Measurements from ENCODE around the gene TMEM242.

Gene TMEM242

GRCh38 chr6:157283330-157283898 is 39.9 kb downstream of the TMEM242 start:
- no peak for TF ChIP-seq ZC3H10 (CRISPR knock-in tag; IDR thresholded peaks at IDR 0.05)
- TF ChIP-seq PPARA (CRISPR knock-in tag; IDR thresholded peaks at IDR 0.05; ENCODE audit: borderline replicate concordance): no peak
- TF ChIP-seq CREB5 (CRISPR knock-in tag; IDR thresholded peaks at IDR 0.05; ENCODE audit: low read depth): no peak
- TF ChIP-seq GLIS3 (CRISPR knock-in tag; IDR thresholded peaks at IDR 0.05): no peak
- no peak for TF ChIP-seq POU6F1 (CRISPR knock-in tag; IDR thresholded peaks at IDR 0.05; ENCODE audit: borderline replicate concordance, low read depth)
- TF ChIP-seq OSR1 (CRISPR knock-in tag; IDR thresholded peaks at IDR 0.05): no peak
- no peak for TF ChIP-seq ESRRG (CRISPR knock-in tag; IDR thresholded peaks at IDR 0.05)
- TF ChIP-seq ZNF565 (CRISPR knock-in tag; conservative IDR thresholded peaks at IDR 0.05; ENCODE audit: low read depth): no peak
- TF ChIP-seq ZFP3 (CRISPR knock-in tag; IDR thresholded peaks at IDR 0.05): no peak
- TF ChIP-seq CSDC2 (CRISPR knock-in tag; IDR thresholded peaks at IDR 0.05): no peak
- no peak for TF ChIP-seq TSHZ2 (CRISPR knock-in tag; IDR thresholded peaks at IDR 0.05)
- no peak for TF ChIP-seq SNAI2 (CRISPR knock-in tag; IDR thresholded peaks at IDR 0.05)
- TF ChIP-seq ZNF70 (CRISPR knock-in tag; IDR thresholded peaks at IDR 0.05): no peak
- no peak for TF ChIP-seq ZNF8 (CRISPR knock-in tag; IDR thresholded peaks at IDR 0.05)
- no peak for TF ChIP-seq ISL1 (CRISPR knock-in tag; IDR thresholded peaks at IDR 0.05)
- ATAC-seq: no peak

GRCh38 chr6:157282284-157282683 is 41.0 kb downstream of the TMEM242 start:
- ATAC-seq: no peak
- TF ChIP-seq TSHZ2 (CRISPR knock-in tag; IDR thresholded peaks at IDR 0.05) (no peak), ZFP30 (CRISPR knock-in tag; IDR thresholded peaks at IDR 0.05) (no peak), GLIS3 (CRISPR knock-in tag; IDR thresholded peaks at IDR 0.05) (no peak), ZNF8 (CRISPR knock-in tag; IDR thresholded peaks at IDR 0.05) (no peak), TOX (CRISPR knock-in tag; IDR thresholded peaks at IDR 0.05; ENCODE audit: borderline replicate concordance) (no peak), SNAI2 (CRISPR knock-in tag; IDR thresholded peaks at IDR 0.05) (no peak)

- peak; percentile 71 for ATAC-seq
- TF ChIP-seq TOX (CRISPR knock-in tag; IDR thresholded peaks at IDR 0.05; ENCODE audit: borderline replicate concordance) (no peak), TCF4 (CRISPR knock-in tag; IDR thresholded peaks at IDR 0.05; ENCODE audit: borderline replicate concordance) (no peak), PATZ1 (CRISPR knock-in tag; IDR thresholded peaks at IDR 0.05; ENCODE audit: borderline replicate concordance) (no peak), ISL1 (CRISPR knock-in tag; IDR thresholded peaks at IDR 0.05) (no peak), ZFP30 (CRISPR knock-in tag; IDR thresholded peaks at IDR 0.05) (no peak), ARNTL (CRISPR knock-in tag; IDR thresholded peaks at IDR 0.05; ENCODE audit: borderline replicate concordance, low read depth) (no peak), CSRNP3 (CRISPR knock-in tag; IDR thresholded peaks at IDR 0.05) (no peak), TSHZ2 (CRISPR knock-in tag; IDR thresholded peaks at IDR 0.05) (no peak), PPARA (CRISPR knock-in tag; IDR thresholded peaks at IDR 0.05; ENCODE audit: borderline replicate concordance) (no peak), ZNF8 (CRISPR knock-in tag; IDR thresholded peaks at IDR 0.05) (no peak), BACH2 (CRISPR knock-in tag; IDR thresholded peaks at IDR 0.05; ENCODE audit: borderline replicate concordance) (no peak)
Measured at GRCh38 chr6:157281570-157281969, 41.7 kb downstream of the TMEM242 start.
